Mesendoderm (in vitro differentiated cells): ENCODE measurements around the gene SPATA2.

Source experiments
- DNase-seq: peaks from one replicate; pipeline ENCODE4 v3.0.0; 2013
- H2AK5ac ChIP-seq: 2 replicates; pipeline ENCODE4 v1.6.1; 2013; ENCODE audit warnings: low read length, inconsistent platforms
- H2BK120ac ChIP-seq: 2 replicates; pipeline ENCODE4 v1.6.1; 2013; ENCODE audit warnings: low read depth, mild to moderate bottlenecking, low read length, moderate library complexity, mixed read lengths
- H2BK15ac ChIP-seq: replicated peaks from 2 replicates; pipeline ENCODE4 v1.6.1; 2013; ENCODE audit warnings: low read depth, mild to moderate bottlenecking, moderate library complexity
- H2BK5ac ChIP-seq: 2 replicates; pipeline ENCODE4 v1.6.1; 2013; ENCODE audit warnings: low read length, inconsistent platforms
- H3K18ac ChIP-seq: 2 replicates; pipeline ENCODE4 v1.6.1; 2013; ENCODE audit warnings: mild to moderate bottlenecking, low read length, mixed read lengths
- H3K23ac ChIP-seq: one replicate; pipeline ENCODE4 v1.6.1; 2013; ENCODE audit warnings: low read length
- H3K27ac ChIP-seq: 2 replicates; pipeline ENCODE4 v1.5.1; 2013; ENCODE audit warnings: low read depth, mild to moderate bottlenecking, inconsistent platforms, low read length, moderate library complexity
- H3K27me3 ChIP-seq: 2 replicates; pipeline ENCODE4 v1.6.1; 2013; ENCODE audit warnings: low read length, control low read depth, mild to moderate bottlenecking, inconsistent platforms; ENCODE audit not compliant: insufficient read depth, poor library complexity
- H3K36me3 ChIP-seq: 2 replicates; pipeline ENCODE4 v1.6.1; 2013; ENCODE audit warnings: low read length, inconsistent platforms; ENCODE audit not compliant: control insufficient read depth, insufficient read depth
- H3K4ac ChIP-seq: one replicate; pipeline ENCODE4 v1.6.1; 2013; ENCODE audit warnings: low read depth, mild to moderate bottlenecking, low read length, moderate library complexity
- H3K4me1 ChIP-seq: 2 replicates; pipeline ENCODE4 v1.6.1; 2013; ENCODE audit warnings: low read depth, low read length, inconsistent platforms; ENCODE audit not compliant: control insufficient read depth
- H3K4me2 ChIP-seq: 2 replicates; pipeline ENCODE4 v1.6.1; 2013; ENCODE audit warnings: low read length
- H3K4me3 ChIP-seq: 2 replicates; pipeline ENCODE4 v1.5.1; 2013; ENCODE audit warnings: mild to moderate bottlenecking, low read length
- H3K56ac ChIP-seq: one replicate; pipeline ENCODE4 v1.6.1; 2013; ENCODE audit warnings: low read length
- H3K79me1 ChIP-seq: 2 replicates; pipeline ENCODE4 v1.6.1; 2013; ENCODE audit warnings: low read length, inconsistent platforms
- H3K79me2 ChIP-seq: 2 replicates; pipeline ENCODE4 v1.6.1; 2013; ENCODE audit warnings: mild to moderate bottlenecking, low read length; ENCODE audit not compliant: control insufficient read depth, insufficient read depth
- H3K9ac ChIP-seq: 2 replicates; pipeline ENCODE4 v1.6.1; 2013; ENCODE audit warnings: low read length, inconsistent platforms
- H4K5ac ChIP-seq: one replicate; pipeline ENCODE4 v1.6.1; 2013; ENCODE audit warnings: low read length
- H4K8ac ChIP-seq: one replicate; pipeline ENCODE4 v1.6.1; 2013; ENCODE audit warnings: low read depth, mild to moderate bottlenecking, control low read depth, low read length, moderate library complexity
- WGBS: extraction: QIAGEN DNeasy Blood & Tissue Kit; methylation state at CpG from one replicate; pipeline ENCODE4 v1.1.7; 2013; ENCODE audit warnings: low lambda C conversion rate, missing lambda C conversion rate; ENCODE audit not compliant: insufficient coverage; ENCODE audit errors: extremely low coverage; 5-methylcytosine and 5-hydroxymethylcytosine counted together

Gene SPATA2

GRCh38 chr20:49955167-49955566, 39.8 kb upstream of the SPATA2 start:
- no peak overlapping the region for H3K27ac ChIP-seq
- H2BK15ac ChIP-seq = no peak overlapping the region
- peaks cover 8% of the 10 kb centered on the region for H3K36me3 ChIP-seq
- H3K79me2 ChIP-seq = no peaks in the 10 kb centered on the region
- no peaks in the 10 kb centered on the region for H3K79me1 ChIP-seq
- H2BK5ac ChIP-seq = no peak overlapping the region
- H3K18ac ChIP-seq = no peak overlapping the region
- WGBS = no CpG with 5 or more reads among the region's 3 CpGs
- no peak overlapping the region for H3K56ac ChIP-seq
- H3K4me3 ChIP-seq = no peak overlapping the region
- DNase-seq = no peak
- no peak overlapping the region for H2AK5ac ChIP-seq
- no peak overlapping the region for H4K5ac ChIP-seq
- no peak overlapping the region for H3K23ac ChIP-seq
- H3K4me1 ChIP-seq = no peaks in the 10 kb centered on the region
- no peaks in the 10 kb centered on the region for H3K27me3 ChIP-seq
- H3K4ac ChIP-seq = no peak overlapping the region
- H4K8ac ChIP-seq = no peak overlapping the region
- no peak overlapping the region for H3K4me2 ChIP-seq
- no peak overlapping the region for H3K9ac ChIP-seq
- H2BK120ac ChIP-seq = no peak overlapping the region

GRCh38 chr20:49951151-49951550, 35.8 kb upstream of the SPATA2 start:
- H2BK120ac ChIP-seq = no peak overlapping the region
- H3K56ac ChIP-seq = no peak overlapping the region
- H3K4me2 ChIP-seq = no peak overlapping the region
- no peak overlapping the region for H4K8ac ChIP-seq
- H3K27ac ChIP-seq = no peak overlapping the region
- H3K4ac ChIP-seq = no peak overlapping the region
- H3K79me2 ChIP-seq = no peaks in the 10 kb centered on the region
- H3K23ac ChIP-seq = no peak overlapping the region
- no peak overlapping the region for H3K18ac ChIP-seq
- peaks cover 19% of the 10 kb centered on the region for H3K36me3 ChIP-seq
- H3K4me1 ChIP-seq = no peaks in the 10 kb centered on the region
- no peak overlapping the region for H2BK15ac ChIP-seq
- H3K4me3 ChIP-seq = no peak overlapping the region
- no peaks in the 10 kb centered on the region for H3K79me1 ChIP-seq
- no CpG with 5 or more reads among the region's 4 CpGs for WGBS
- H2AK5ac ChIP-seq = no peak overlapping the region
- no peaks in the 10 kb centered on the region for H3K27me3 ChIP-seq
- no peak overlapping the region for H3K9ac ChIP-seq
- no peak overlapping the region for H4K5ac ChIP-seq
- no peak overlapping the region for H2BK5ac ChIP-seq
- DNase-seq = no peak

- H2BK120ac ChIP-seq = no peak overlapping the region
- no peak overlapping the region for H3K4me3 ChIP-seq
- H4K8ac ChIP-seq = no peak overlapping the region
- peaks cover 2% of the 10 kb centered on the region for H3K79me1 ChIP-seq
- no peak for DNase-seq
- H3K4ac ChIP-seq = no peak overlapping the region
- H3K4me2 ChIP-seq = no peak overlapping the region
- no peak overlapping the region for H4K5ac ChIP-seq
- WGBS = no CpG with 5 or more reads among the region's 11 CpGs
- no peak overlapping the region for H2AK5ac ChIP-seq
- no peak overlapping the region for H3K18ac ChIP-seq
- no peaks in the 10 kb centered on the region for H3K27me3 ChIP-seq
- no peaks in the 10 kb centered on the region for H3K4me1 ChIP-seq
- no peak overlapping the region for H3K56ac ChIP-seq
- no peak overlapping the region for H3K27ac ChIP-seq
- no peak overlapping the region for H2BK5ac ChIP-seq
- no peak overlapping the region for H3K9ac ChIP-seq
- peaks cover 2% of the 10 kb centered on the region for H3K79me2 ChIP-seq
- H3K36me3 ChIP-seq = peaks cover 21% of the 10 kb centered on the region
- H2BK15ac ChIP-seq = no peak overlapping the region
- no peak overlapping the region for H3K23ac ChIP-seq
Measured at GRCh38 chr20:49948809-49949507, 33.6 kb upstream of the SPATA2 start.

- Histone ChIP-seq H3K79me1 (peaks cover 3% of the 10 kb centered on the region), H3K56ac (no peak overlapping the region), H3K27me3 (no peaks in the 10 kb centered on the region), H3K27ac (no peak overlapping the region), H3K79me2 (peaks cover 5% of the 10 kb centered on the region), H3K4me2 (no peak overlapping the region), H3K4me1 (no peaks in the 10 kb centered on the region), H3K18ac (no peak overlapping the region), H3K36me3 (peaks cover 21% of the 10 kb centered on the region), H3K9ac (no peak overlapping the region), H3K4ac (no peak overlapping the region), H2BK15ac (no peak overlapping the region), H4K5ac (no peak overlapping the region), H2AK5ac (no peak overlapping the region), H2BK120ac (no peak overlapping the region), H3K23ac (no peak overlapping the region), H2BK5ac (no peak overlapping the region), H3K4me3 (no peak overlapping the region), H4K8ac (no peak overlapping the region)
- no CpG with 5 or more reads among the region's 3 CpGs for WGBS
- no peak for DNase-seq
Measured at GRCh38 chr20:49948178-49948577, 32.8 kb upstream of the SPATA2 start.

DNA sequence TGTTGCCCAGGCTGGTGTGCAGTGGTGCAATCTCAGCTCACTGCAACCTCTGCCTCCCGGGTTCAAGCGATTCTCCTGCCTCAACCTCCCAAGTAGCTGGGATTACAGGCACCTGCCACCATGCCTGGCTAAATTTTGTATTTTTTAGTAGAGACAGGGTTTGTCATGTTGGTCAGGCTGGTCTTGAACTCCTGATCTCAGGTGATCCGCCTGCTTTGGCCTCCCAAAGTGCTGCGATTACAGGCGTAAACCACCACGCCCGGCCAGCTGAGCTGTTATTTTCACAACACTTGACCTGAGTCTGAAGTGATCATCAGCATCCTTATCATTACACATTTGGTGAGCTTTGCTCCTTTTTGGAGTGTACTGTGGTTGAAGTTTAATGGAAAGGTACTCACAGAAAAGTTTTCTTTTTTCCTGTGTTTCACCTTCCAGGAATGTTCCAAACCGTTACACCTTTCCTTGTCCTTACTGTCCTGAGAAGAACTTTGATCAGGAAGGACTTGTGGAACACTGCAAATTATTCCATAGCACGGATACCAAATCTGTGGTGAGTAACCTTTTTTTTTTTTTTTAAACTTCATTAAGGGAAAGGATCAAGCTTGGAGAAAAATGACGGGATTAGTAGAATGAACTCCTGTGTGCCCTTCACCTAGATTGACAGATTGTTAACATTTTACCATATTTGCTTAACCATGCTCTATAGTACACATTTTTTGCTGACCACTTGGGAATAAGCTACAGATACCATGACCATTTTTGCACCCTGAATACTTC, 30.6 kb upstream of the SPATA2 start:
- H3K9ac ChIP-seq = no peak overlapping the region
- H3K56ac ChIP-seq = no peak overlapping the region
- WGBS = no CpG with 5 or more reads among the region's 10 CpGs
- H2BK120ac ChIP-seq = no peak overlapping the region
- H3K27ac ChIP-seq = no peak overlapping the region
- no peaks in the 10 kb centered on the region for H3K4me1 ChIP-seq
- H2BK5ac ChIP-seq = no peak overlapping the region
- H3K79me2 ChIP-seq = peaks cover 23% of the 10 kb centered on the region
- H3K23ac ChIP-seq = no peak overlapping the region
- H3K18ac ChIP-seq = no peak overlapping the region
- no peaks in the 10 kb centered on the region for H3K27me3 ChIP-seq
- peaks cover 16% of the 10 kb centered on the region for H3K36me3 ChIP-seq
- no peak overlapping the region for H4K5ac ChIP-seq
- DNase-seq = no peak
- no peak overlapping the region for H3K4ac ChIP-seq
- no peak overlapping the region for H4K8ac ChIP-seq
- H2BK15ac ChIP-seq = no peak overlapping the region
- H3K4me3 ChIP-seq = no peak overlapping the region
- no peak overlapping the region for H2AK5ac ChIP-seq
- H3K4me2 ChIP-seq = no peak overlapping the region
- H3K79me1 ChIP-seq = peaks cover 15% of the 10 kb centered on the region
